Upper lobe of left lung (tissue), 4 donors: ENCODE measurements around the gene TACC2.

ENCODE experiments used
- CTCF ChIP-seq, 6 experiments: fragments of 450-650 bp in 4 of 6; fragments of 200-600 bp in 2 of 6; sonication (generic) in 2 of 6; IDR thresholded peaks; one replicate each; pipeline ENCODE4 v1.5.1; 2016 to 2019; ENCODE audit warnings: antibody characterized with exemption in 6 of 6
- EP300 ChIP-seq, 4 donors: sonication (generic); formaldehyde crosslinking; IDR thresholded peaks; one replicate each; pipeline ENCODE4 v1.5.1; 2017; ENCODE audit warnings: antibody characterized with exemption in 4 of 4, control low read depth in 2 of 4
- POLR2A ChIP-seq, 4 donors: fragments of 450-650 bp; IDR thresholded peaks; one replicate each; pipeline ENCODE4 v1.5.1; 2016 to 2017; ENCODE audit warnings: antibody characterized with exemption in 4 of 4, mild to moderate bottlenecking in 2 of 4
- POLR2AphosphoS5 ChIP-seq, 2 donors: sonication (generic); formaldehyde crosslinking; IDR thresholded peaks; one replicate each; pipeline ENCODE4 v1.5.1; 2017; ENCODE audit warnings: antibody characterized with exemption in 2 of 2

GRCh38 chr10:122282253-122282671, 293.3 kb downstream of the TACC2 start:
- TF ChIP-seq CTCF (IDR thresholded peaks at IDR 0.05) (no peak), POLR2AphosphoS5 (IDR thresholded peaks at IDR 0.05) (peak in 1 of 2 donors; percentile 5), POLR2A (IDR thresholded peaks at IDR 0.05) (no peak), EP300 (IDR thresholded peaks at IDR 0.05) (no peak)
